22Rv1 (cell line): ENCODE data around the gene MMP23B.

Source experiments
- H3K27ac ChIP-seq: fragments of 450-650 bp; 2 replicates; pipeline ENCODE4 v1.5.1; 2017
- CTCF ChIP-seq: fragments of 450-650 bp; IDR thresholded peaks from 2 replicates; pipeline ENCODE4 v1.5.1; 2017; ENCODE audit warnings: mild to moderate bottlenecking
- ZFX ChIP-seq: fragments of 450-650 bp; IDR thresholded peaks from 2 replicates; pipeline ENCODE4 v1.6.1; 2017; ENCODE audit warnings: antibody characterized with exemption, borderline replicate concordance

The MMP23B gene

GRCh38 chr1:1605724-1606123, 26.2 kb upstream of the MMP23B start:
- no peak overlapping the region for H3K27ac ChIP-seq
- TF ChIP-seq ZFX (no peak), CTCF (no peak)

GRCh38 chr1:1606232-1606631, 25.7 kb upstream of the MMP23B start:
- TF ChIP-seq CTCF (no peak), ZFX (no peak)
- no peak overlapping the region for H3K27ac ChIP-seq

- TF ChIP-seq CTCF (no peak), ZFX (no peak)
- H3K27ac ChIP-seq, result no peak overlapping the region
These were observed 22.0 kb upstream of the MMP23B start for GRCh38 chr1:1609822-1610485.

GRCh38 chr1:1610796-1611195, 21.2 kb upstream of the MMP23B start:
- TF ChIP-seq CTCF (no peak), ZFX (no peak)
- H3K27ac ChIP-seq, result no peak overlapping the region

GRCh38 chr1:1612104-1612400, 19.9 kb upstream of the MMP23B start:
- no peak for TF ChIP-seq ZFX
- TF ChIP-seq CTCF, result no peak
- no peak overlapping the region for H3K27ac ChIP-seq

GRCh38 chr1:1613509-1614082, 18.4 kb upstream of the MMP23B start:
- TF ChIP-seq CTCF (no peak), ZFX (no peak)
- H3K27ac ChIP-seq, result peak overlapping the region; percentile 98

GRCh38 chr1:1614204-1614953, 17.6 kb upstream of the MMP23B start:
- H3K27ac ChIP-seq, result peak overlapping the region; percentile 98
- TF ChIP-seq ZFX (no peak), CTCF (no peak)
